HG02840 (cell line): ENCODE data around the gene RRAGD.

Source experiments
- ATAC-seq: cut with Tn5 transposase; IDR thresholded peaks from one replicate; pipeline ENCODE4 v1.9.1; 2021; ENCODE audit warnings: mild to moderate bottlenecking, moderate library complexity, moderate number of reproducible peaks; ENCODE audit not compliant: unreplicated experiment, low FRiP score

Gene RRAGD

GRCh38 chr6:89350281-89350966, 61.6 kb downstream of the RRAGD start:
- ATAC-seq: no peak

DNA sequence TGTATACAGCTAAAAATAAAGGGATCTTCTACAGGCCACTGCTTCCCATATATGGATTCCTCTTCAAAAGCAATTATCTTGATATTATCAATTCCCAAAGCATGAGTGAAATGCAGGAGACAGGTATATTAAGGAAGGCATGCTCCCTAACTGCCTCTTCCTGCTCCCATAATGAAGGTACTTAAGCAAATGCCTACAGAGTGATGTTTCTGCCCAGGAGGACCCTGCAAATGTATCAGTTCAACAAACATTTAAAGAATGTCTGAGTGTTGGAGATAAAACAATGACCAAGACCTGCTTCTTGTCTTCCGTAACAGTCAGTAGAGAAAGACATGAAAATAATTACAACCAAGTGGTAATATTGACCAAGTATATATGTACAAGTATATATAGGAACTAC, 63.7 kb downstream of the RRAGD start:
- no peak for ATAC-seq

DNA sequence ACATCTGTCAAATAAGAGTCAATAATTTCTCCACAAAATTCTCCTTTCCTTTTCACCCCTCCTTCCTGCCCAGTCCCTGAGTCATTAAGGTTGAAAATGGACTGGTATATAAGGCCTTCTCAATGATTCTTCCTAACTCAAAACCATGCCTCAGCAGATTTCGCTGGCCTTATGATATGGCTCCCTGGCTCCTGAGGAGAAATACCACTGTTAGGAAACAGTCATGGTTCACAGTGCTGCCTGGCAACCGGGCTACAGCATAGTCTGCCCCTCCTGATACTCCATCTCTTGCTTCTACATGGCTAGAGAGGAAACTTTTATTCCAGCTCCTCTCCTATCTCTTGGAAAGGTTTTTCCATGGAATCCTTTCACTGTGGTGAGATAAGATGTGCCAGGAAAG, 64.2 kb downstream of the RRAGD start:
- no peak for ATAC-seq

- no peak for ATAC-seq
These were observed 65.6 kb downstream of the RRAGD start for GRCh38 chr6:89346433-89346832.

DNA sequence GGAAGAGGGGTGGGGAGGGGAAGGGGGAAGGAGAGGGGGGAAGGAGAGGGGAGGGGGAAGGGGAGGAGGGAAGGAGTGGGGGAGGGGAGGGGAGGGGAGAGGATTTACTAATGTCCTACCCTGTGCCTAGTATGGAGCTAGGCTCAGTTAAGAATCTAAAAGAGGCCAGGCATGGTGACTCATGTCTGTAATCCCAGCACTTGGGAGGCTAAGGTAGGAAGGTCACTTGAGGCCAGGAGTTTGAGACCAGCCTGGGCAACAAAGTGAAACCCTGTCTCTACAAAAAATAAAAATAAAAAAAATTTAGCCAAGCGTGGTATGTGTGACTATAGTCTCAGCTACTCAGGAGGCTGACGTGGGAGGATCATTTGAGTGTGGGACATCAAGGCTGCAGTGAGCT, 72.5 kb downstream of the RRAGD start:
- no peak for ATAC-seq

GRCh38 chr6:89335164-89335563, 76.9 kb downstream of the RRAGD start:
- ATAC-seq: no peak

DNA sequence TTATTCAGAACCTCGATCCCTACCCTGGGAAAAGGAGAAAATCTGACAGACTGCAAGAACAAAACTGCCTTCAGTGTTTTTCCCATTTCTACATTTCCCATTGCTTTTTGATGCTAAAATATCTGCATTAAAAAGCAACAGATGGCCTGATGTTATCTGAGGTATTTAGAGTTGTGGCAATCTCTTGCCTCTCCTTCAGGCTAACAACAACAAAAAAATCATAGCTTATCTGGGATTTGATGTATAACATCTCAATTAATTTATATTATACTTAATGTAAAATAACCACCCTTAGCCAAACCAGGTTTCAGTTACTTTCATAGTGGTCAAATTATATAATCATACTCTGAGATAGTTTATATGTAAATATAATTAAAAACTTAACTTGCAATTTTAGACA, 81.2 kb downstream of the RRAGD start:
- no peak for ATAC-seq

DNA sequence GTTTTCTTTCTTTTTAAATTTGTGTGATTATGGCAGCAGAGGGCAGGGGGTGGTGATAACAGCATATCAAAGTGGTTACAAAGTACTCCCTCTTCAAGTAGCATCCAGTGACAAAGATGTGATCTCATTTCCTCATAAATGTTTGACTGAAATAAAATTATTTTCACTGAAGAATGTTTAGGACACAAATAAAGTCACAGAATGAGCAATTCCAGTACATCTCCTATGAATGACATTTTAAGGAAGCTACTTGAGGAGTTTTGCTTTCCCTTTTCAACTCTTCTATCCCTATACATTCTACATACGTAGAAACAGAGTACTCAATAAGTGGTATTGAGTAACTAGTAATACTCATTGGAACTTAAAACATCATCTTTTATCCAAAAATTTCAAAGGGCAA, 83.1 kb downstream of the RRAGD start:
- ATAC-seq: no peak

GRCh38 chr6:89324304-89324703, 87.8 kb downstream of the RRAGD start:
- ATAC-seq: no peak

GRCh38 chr6:89323511-89323971, 88.5 kb downstream of the RRAGD start:
- ATAC-seq: no peak

- ATAC-seq: no peak
These were observed 90.7 kb downstream of the RRAGD start for GRCh38 chr6:89321131-89321970.

- no peak for ATAC-seq
These were observed 92.0 kb downstream of the RRAGD start for GRCh38 chr6:89320012-89320559.

GRCh38 chr6:89317067-89317466, 95.0 kb downstream of the RRAGD start:
- no peak for ATAC-seq

- ATAC-seq: no peak
These were observed 96.7 kb downstream of the RRAGD start, which contains the start of gene GABRR2 for GRCh38 chr6:89315249-89315885. GABRR2 (minus strand) TSS chr6:89315299; CDS start chr6:89315165, 134 bp downstream.

GRCh38 chr6:89314692-89315091, 97.4 kb downstream of the RRAGD start:
- no peak for ATAC-seq
